Suprapubic skin (tissue), 4 donors: ENCODE measurements around the gene ATG4A.

Experiments used
- CTCF ChIP-seq, 2 donors: fragments of 200-600 bp in 1 of 2; fragments of 450-650 bp in 1 of 2; sonication (generic) in 1 of 2; IDR thresholded peaks; one replicate each; pipeline ENCODE4 v1.5.1; 2016 to 2019; ENCODE audit warnings: antibody characterized with exemption in 2 of 2, mild to moderate bottlenecking in 1 of 2, moderate library complexity in 1 of 2
- EP300 ChIP-seq: sonication (generic); formaldehyde crosslinking; IDR thresholded peaks from one replicate; pipeline ENCODE4 v1.6.1; 2017; ENCODE audit warnings: antibody characterized with exemption
- POLR2A ChIP-seq, 2 donors: fragments of 450-650 bp; IDR thresholded peaks; one replicate each; pipeline ENCODE4 v1.6.1; 2017; ENCODE audit warnings: antibody characterized with exemption in 2 of 2, mild to moderate bottlenecking in 2 of 2, moderate library complexity in 2 of 2
- POLR2AphosphoS5 ChIP-seq, 3 donors: sonication (generic); formaldehyde crosslinking; IDR thresholded peaks; one replicate each; pipeline ENCODE4 v1.6.1; 2017; ENCODE audit warnings: antibody characterized with exemption in 3 of 3

GRCh38 chrX:108059801-108060200 lies 31.8 kb upstream of the ATG4A start:
- TF ChIP-seq CTCF (IDR thresholded peaks at IDR 0.05) (no peak), POLR2A (IDR thresholded peaks at IDR 0.05) (no peak), EP300 (no peak), POLR2AphosphoS5 (IDR thresholded peaks at IDR 0.05) (no peak)
